ENCODE measurements around the gene TMEM242. TPM values are rescaled to one million over a fixed set of nuclear protein-coding genes. Genes with fewer than 3 reads are reported as not detected.

Gene TMEM242
- total and polyA plus RNA-seq, 2 of the 4 experiments (the other 2 are of a cell fraction): 2.3 to 4.6 TPM

DNA sequence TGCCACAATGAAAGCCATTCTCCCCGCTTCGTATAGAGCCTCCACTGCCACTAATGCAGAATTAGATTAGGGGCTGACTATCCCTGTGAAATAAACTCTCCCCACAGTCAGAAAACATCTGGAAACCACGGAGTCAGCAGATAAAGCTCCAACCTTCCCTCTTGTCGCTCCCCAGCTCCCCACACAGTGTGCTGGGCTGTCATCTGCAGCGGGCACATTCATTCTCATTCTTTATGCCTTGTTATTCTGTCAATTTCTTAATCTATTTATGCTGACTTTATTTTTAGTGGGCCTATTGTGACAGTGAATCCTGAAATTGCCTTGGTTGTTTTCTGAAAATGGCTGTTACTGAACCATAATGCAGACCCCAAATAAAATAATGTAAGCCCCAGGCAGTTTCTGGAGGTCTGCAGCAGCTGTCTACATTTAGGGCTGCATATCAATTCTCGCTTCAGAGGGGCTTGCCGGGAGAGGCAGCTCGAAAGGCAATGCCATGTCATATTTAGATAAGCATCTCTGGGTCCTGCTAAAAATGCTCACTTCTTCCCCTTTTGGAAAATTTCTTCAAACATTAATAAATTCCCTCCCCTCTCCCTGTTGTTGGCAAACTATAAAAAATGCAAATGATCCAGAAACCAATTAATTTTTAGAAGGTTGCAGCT, 71.6 kb downstream of the TMEM242 start:
- H2BK20ac ChIP-seq (ENCODE audit: low read depth, low read length): no peak overlapping the region
- no peak overlapping the region for H3K23ac ChIP-seq (ENCODE audit: low read depth, low read length)
- no peak overlapping the region for H2BK120ac ChIP-seq (ENCODE audit: low read depth, low read length)
- no peak overlapping the region for H3K14ac ChIP-seq (replicated peaks; ENCODE audit: low read depth, low read length)
- ATAC-seq (ENCODE audit: low read depth) (no peak), DNase-seq (no peak)
- no peak overlapping the region for H4K8ac ChIP-seq (ENCODE audit: low read depth in 2 of 2, low read length in 2 of 2)
- POLR2A ChIA-PET (ENCODE audit: unreplicated experiment): no interaction called here
- H3K18ac ChIP-seq (ENCODE audit: low read depth, low read length): no peak overlapping the region
- H3K36me3 ChIP-seq (ENCODE audit: control insufficient read depth, insufficient read depth, low read length): no peaks in the 10 kb centered on the region
- peaks cover 4% of the 10 kb centered on the region for H3K9me3 ChIP-seq (ENCODE audit: control insufficient read depth, insufficient read depth, low read length)
- no peak overlapping the region for H2AK5ac ChIP-seq (ENCODE audit: low read depth, low read length)
- H3K27ac ChIP-seq (ENCODE audit: insufficient read depth, low read length): no peak overlapping the region
- CTCF ChIA-PET: no interaction called here
- H3K9ac ChIP-seq (ENCODE audit: low read depth, low read length): no peak overlapping the region
- no peak overlapping the region for H2BK5ac ChIP-seq (ENCODE audit: low read depth, low read length, poor library complexity, severe bottlenecking)
- dilution Hi-C loops (cut with HindIII; ENCODE audit: low sequenced_read_pairs, unreplicated experiment) (no loop called here), in situ Hi-C loops (cut with MboI; ENCODE audit: low sequenced_read_pairs) (no loop called here), intact Hi-C loops (cut with micrococcal nuclease) (no loop called here)
- H4K20me1 ChIP-seq (ENCODE audit: insufficient read depth, low read length): no peaks in the 10 kb centered on the region
- H3K4ac ChIP-seq (ENCODE audit: low read depth, low read length): no peak overlapping the region
- no peak overlapping the region for H2AK9ac ChIP-seq (replicated peaks; ENCODE audit: low read depth, low read length, poor library complexity)
- no peaks in the 10 kb centered on the region for H3K4me1 ChIP-seq (ENCODE audit: control insufficient read depth, insufficient read depth, low read length)
- BruUV-seq (replicated peaks): no TSS peak
- H3K79me1 ChIP-seq (ENCODE audit: low read depth in 1 of 2, low read length in 2 of 2): no peaks in the 10 kb centered on the region
- H2AFZ ChIP-seq (replicated peaks; ENCODE audit: low read length, poor library complexity): no peak overlapping the region
- WGBS, 2 experiments (ENCODE audit: extremely low coverage in 2 of 2, insufficient read length in 1 of 2): 30% methylated on average over 2 of the region's 8 CpGs; no CpG with 5 or more reads in 1 of the 2 experiments
- H3K56ac ChIP-seq (ENCODE audit: extremely low read depth, insufficient read depth, low read length): no peak overlapping the region
- TF ChIP-seq NFE2L2 (IDR thresholded peaks at IDR 0.05; ENCODE audit: low read depth, low read length) (no peak), MXI1 (IDR thresholded peaks at IDR 0.05; ENCODE audit: borderline replicate concordance, low read depth, low read length) (no peak), RAD21 (IDR thresholded peaks at IDR 0.05; ENCODE audit: low read length) (no peak), RFX5 (IDR thresholded peaks at IDR 0.05; ENCODE audit: low read depth, low read length) (no peak), SMC3 (IDR thresholded peaks at IDR 0.05; ENCODE audit: low read depth, low read length) (no peak), MAZ (IDR thresholded peaks at IDR 0.05; ENCODE audit: borderline replicate concordance, low read depth, low read length) (no peak), RCOR1 (IDR thresholded peaks at IDR 0.05; ENCODE audit: insufficient replicate concordance, low read length) (no peak), MAFK (IDR thresholded peaks at IDR 0.05; ENCODE audit: low read depth, low read length) (no peak), CHD1 (IDR thresholded peaks at IDR 0.05; ENCODE audit: low read depth, low read length) (no peak), CEBPB (IDR thresholded peaks at IDR 0.05; ENCODE audit: low read depth, low read length) (no peak), BHLHE40 (IDR thresholded peaks at IDR 0.05; ENCODE audit: low read depth, low read length) (no peak)
- TF ChIP-seq, protein P1, sequence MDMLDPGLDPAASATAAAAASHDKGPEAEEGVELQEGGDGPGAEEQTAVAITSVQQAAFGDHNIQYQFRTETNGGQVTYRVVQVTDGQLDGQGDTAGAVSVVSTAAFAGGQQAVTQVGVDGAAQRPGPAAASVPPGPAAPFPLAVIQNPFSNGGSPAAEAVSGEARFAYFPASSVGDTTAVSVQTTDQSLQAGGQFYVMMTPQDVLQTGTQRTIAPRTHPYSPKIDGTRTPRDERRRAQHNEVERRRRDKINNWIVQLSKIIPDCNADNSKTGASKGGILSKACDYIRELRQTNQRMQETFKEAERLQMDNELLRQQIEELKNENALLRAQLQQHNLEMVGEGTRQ (IDR thresholded peaks at IDR 0.05; ENCODE audit: low read depth, low read length): no peak
- TF ChIP-seq, protein P2, sequence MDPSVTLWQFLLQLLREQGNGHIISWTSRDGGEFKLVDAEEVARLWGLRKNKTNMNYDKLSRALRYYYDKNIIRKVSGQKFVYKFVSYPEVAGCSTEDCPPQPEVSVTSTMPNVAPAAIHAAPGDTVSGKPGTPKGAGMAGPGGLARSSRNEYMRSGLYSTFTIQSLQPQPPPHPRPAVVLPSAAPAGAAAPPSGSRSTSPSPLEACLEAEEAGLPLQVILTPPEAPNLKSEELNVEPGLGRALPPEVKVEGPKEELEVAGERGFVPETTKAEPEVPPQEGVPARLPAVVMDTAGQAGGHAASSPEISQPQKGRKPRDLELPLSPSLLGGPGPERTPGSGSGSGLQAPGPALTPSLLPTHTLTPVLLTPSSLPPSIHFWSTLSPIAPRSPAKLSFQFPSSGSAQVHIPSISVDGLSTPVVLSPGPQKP (IDR thresholded peaks at IDR 0.05; ENCODE audit: borderline replicate concordance, low read depth, low read length): no peak
- peaks cover 54% of the 10 kb centered on the region for H3K27me3 ChIP-seq (ENCODE audit: control insufficient read depth, insufficient read depth, low read length)
- H2BK15ac ChIP-seq (ENCODE audit: low read depth, low read length): no peak overlapping the region
- no peak overlapping the region for H4K5ac ChIP-seq (ENCODE audit: low read depth, low read length)
- no peaks in the 10 kb centered on the region for H3K9me1 ChIP-seq (ENCODE audit: insufficient read depth, low read length)
- H4K91ac ChIP-seq (ENCODE audit: insufficient read depth, low read depth, low read length): no peak overlapping the region
- no peak overlapping the region for H3K4me3 ChIP-seq (ENCODE audit: insufficient read depth, low read depth, low read length)
- no peak overlapping the region for H3K4me2 ChIP-seq (ENCODE audit: low read depth, low read length)
